Neural cell (in vitro differentiated cells): ENCODE results near the gene ZNF496. TPM values are rescaled to one million over a fixed set of nuclear protein-coding genes. Genes with fewer than 3 reads are reported as not detected.

Source experiments
- H2AFZ ChIP-seq: fragments of 200-600, 300-800 bp; sonication (generic), shearing (Covaris generic); 2 replicates; pipeline ENCODE4 v1.6.0; 2014; ENCODE audit warnings: low read depth, mild to moderate bottlenecking, antibody characterized with exemption, low read length, moderate library complexity
- H3F3A ChIP-seq: fragments of 200-600 bp; shearing (Covaris generic); 2 replicates; pipeline ENCODE4 v1.6.1; 2016; ENCODE audit warnings: mild to moderate bottlenecking, moderate library complexity, mixed read lengths, antibody characterized with exemption, low read length; ENCODE audit not compliant: insufficient read depth, poor library complexity, severe bottlenecking
- H3K27ac ChIP-seq: fragments of 200-600, 300-800 bp; sonication (generic), shearing (Covaris generic); 2 replicates; pipeline ENCODE4 v1.5.1; 2014; ENCODE audit warnings: mild to moderate bottlenecking, low read length, moderate library complexity
- H3K27me3 ChIP-seq: fragments of 300-800, 200-600 bp; sonication (generic), shearing (Covaris generic); 2 replicates; pipeline ENCODE4 v1.6.0; 2014; ENCODE audit warnings: mild to moderate bottlenecking, low read depth, low read length, moderate library complexity; ENCODE audit not compliant: insufficient read depth
- H3K36me3 ChIP-seq: fragments of 300-800, 200-600 bp; sonication (generic), shearing (Covaris generic); 2 replicates; pipeline ENCODE4 v1.5.1; 2014; ENCODE audit warnings: mild to moderate bottlenecking, antibody characterized with exemption, low read length, moderate library complexity; ENCODE audit not compliant: insufficient read depth
- H3K4me2 ChIP-seq: fragments of 300-800, 200-600 bp; sonication (generic), shearing (Covaris generic); 2 replicates; pipeline ENCODE4 v1.6.0; 2014; ENCODE audit warnings: mild to moderate bottlenecking, low read length
- H3K4me3 ChIP-seq: fragments of 300-800, 200-600 bp; sonication (generic), shearing (Covaris generic); 2 replicates; pipeline ENCODE4 v1.5.1; 2014; ENCODE audit warnings: mild to moderate bottlenecking, low read length, moderate library complexity
- H3K79me2 ChIP-seq: fragments of 200-600 bp; shearing (Covaris generic); replicated peaks from 2 replicates; pipeline ENCODE4 v1.6.0; 2014; ENCODE audit warnings: mild to moderate bottlenecking, low read length, moderate library complexity; ENCODE audit not compliant: insufficient read depth
- H3K9ac ChIP-seq: fragments of 300-800, 200-600 bp; sonication (generic), shearing (Covaris generic); 2 replicates; pipeline ENCODE4 v1.6.1; 2016; ENCODE audit warnings: mild to moderate bottlenecking, low read length, mixed read lengths
- H3K9me2 ChIP-seq: fragments of 200-600 bp; shearing (Covaris generic); 2 replicates; pipeline ENCODE4 v1.6.1; 2016; ENCODE audit warnings: mild to moderate bottlenecking, low read length, mixed read lengths; ENCODE audit not compliant: insufficient read depth
- H3K9me3 ChIP-seq: fragments of 200-600, 300-800 bp; sonication (generic), shearing (Covaris generic); 2 replicates; pipeline ENCODE4 v1.6.1; 2016; ENCODE audit warnings: mild to moderate bottlenecking, mixed run types, low read length, moderate library complexity, mixed read lengths
- H4K20me1 ChIP-seq: fragments of 200-600 bp; shearing (Covaris generic); 2 replicates; pipeline ENCODE4 v1.6.1; 2016; ENCODE audit warnings: mild to moderate bottlenecking, mixed run types; ENCODE audit not compliant: insufficient read depth
- CTCF ChIP-seq: fragments of 450-650 bp; IDR thresholded peaks from 2 replicates; pipeline ENCODE4 v1.5.1; 2014; ENCODE audit warnings: antibody characterized with exemption, mild to moderate bottlenecking, moderate library complexity; ENCODE audit not compliant: poor library complexity, severe bottlenecking
- EP300 ChIP-seq: fragments of 450-650 bp; conservative IDR thresholded peaks from 2 replicates; pipeline ENCODE4 v1.6.1; 2014; ENCODE audit warnings: antibody characterized with exemption, mild to moderate bottlenecking, moderate library complexity; ENCODE audit not compliant: poor library complexity, severe bottlenecking
- EZH2 ChIP-seq: fragments of 200-600, 300-800 bp; shearing (Covaris generic), sonication (generic); IDR thresholded peaks from 2 replicates; pipeline ENCODE4 v1.6.1; 2014; ENCODE audit warnings: antibody characterized with exemption, low read length, borderline replicate concordance, mild to moderate bottlenecking; ENCODE audit not compliant: insufficient read depth, poor library complexity, severe bottlenecking
- MXI1 ChIP-seq: fragments of 450-650 bp; conservative IDR thresholded peaks from 2 replicates; pipeline ENCODE4 v1.6.1; 2014; ENCODE audit warnings: antibody characterized with exemption, mild to moderate bottlenecking; ENCODE audit not compliant: poor library complexity, severe bottlenecking
- POLR2AphosphoS5 ChIP-seq: IDR thresholded peaks from 2 replicates; pipeline ENCODE4 v1.6.1; 2012
- RAD21 ChIP-seq: fragments of 450-650 bp; conservative IDR thresholded peaks from 2 replicates; pipeline ENCODE4 v1.6.1; 2014; ENCODE audit warnings: antibody characterized with exemption, mild to moderate bottlenecking, moderate library complexity
- REST ChIP-seq: IDR thresholded peaks from 2 replicates; pipeline ENCODE4 v1.6.1; 2012; ENCODE audit warnings: borderline replicate concordance
- SMC3 ChIP-seq: fragments of 450-650 bp; conservative IDR thresholded peaks from 2 replicates; pipeline ENCODE4 v1.6.1; 2014; ENCODE audit warnings: antibody characterized with exemption, mild to moderate bottlenecking, moderate library complexity; ENCODE audit not compliant: poor library complexity
- TAF1 ChIP-seq: IDR thresholded peaks from 2 replicates; pipeline ENCODE4 v1.6.1; 2012; ENCODE audit warnings: low read depth
- polyA plus RNA-seq: library from polyadenylated mRNA; depleted of rRNA; stranded (reverse); fragments of >200 nt; gene quantifications from 2 replicates; pipeline ENCODE4 v1.2.3, GENCODE V29; 2014

Gene ZNF496
- polyA plus RNA-seq, 1 donor from 2014 or later: 25.2 TPM

GRCh38 chr1:247317702-247318101, 14.0 kb downstream of the ZNF496 start:
- Histone ChIP-seq H2AFZ (no peak overlapping the region), H3F3A (no peaks in the 10 kb centered on the region), H3K36me3 (no peaks in the 10 kb centered on the region), H3K4me3 (no peak overlapping the region), H3K4me2 (no peak overlapping the region), H3K27me3 (no peaks in the 10 kb centered on the region), H3K9me3 (no peaks in the 10 kb centered on the region), H4K20me1 (no peaks in the 10 kb centered on the region), H3K27ac (no peak overlapping the region), H3K9ac (no peak overlapping the region), H3K9me2 (no peaks in the 10 kb centered on the region), H3K79me2 (no peaks in the 10 kb centered on the region)
- no peak for TF ChIP-seq MXI1
- TF ChIP-seq EZH2: no peak
- TF ChIP-seq TAF1: no peak
- TF ChIP-seq POLR2AphosphoS5: no peak

- Histone ChIP-seq H3K36me3 (no peaks in the 10 kb centered on the region), H3K9me2 (no peaks in the 10 kb centered on the region)
Observed at GRCh38 chr1:247316590-247317197, 15.0 kb downstream of the ZNF496 start.

More at GRCh38 chr1:247316590-247317197, 15.0 kb downstream of the ZNF496 start:
- Histone ChIP-seq H3K27me3 (no peaks in the 10 kb centered on the region), H3K9me3 (no peaks in the 10 kb centered on the region), H2AFZ (no peak overlapping the region), H3K27ac (no peak overlapping the region), H3K4me3 (no peak overlapping the region), H3K4me2 (no peak overlapping the region), H3F3A (no peaks in the 10 kb centered on the region), H3K9ac (no peak overlapping the region), H3K79me2 (no peaks in the 10 kb centered on the region), H4K20me1 (no peaks in the 10 kb centered on the region)
- TF ChIP-seq EP300 (no peak), CTCF (no peak), TAF1 (no peak), SMC3 (no peak), RAD21 (no peak), POLR2AphosphoS5 (no peak), REST (no peak), MXI1 (no peak)
